Neural cell (in vitro differentiated cells): ENCODE data around the gene TYMP. TPM values are rescaled to one million over a fixed set of nuclear protein-coding genes. Genes with fewer than 3 reads are reported as not detected.
A peak's percentile ranks its signal among the peaks of the same experiment; 100 is the strongest.

ENCODE experiments used
- H2AFZ ChIP-seq: fragments of 200-600, 300-800 bp; sonication (generic), shearing (Covaris generic); 2 replicates; pipeline ENCODE4 v1.6.0; 2014; ENCODE audit warnings: low read depth, mild to moderate bottlenecking, antibody characterized with exemption, low read length, moderate library complexity
- H3F3A ChIP-seq: fragments of 200-600 bp; shearing (Covaris generic); 2 replicates; pipeline ENCODE4 v1.6.1; 2016; ENCODE audit warnings: mild to moderate bottlenecking, moderate library complexity, mixed read lengths, antibody characterized with exemption, low read length; ENCODE audit not compliant: insufficient read depth, poor library complexity, severe bottlenecking
- H3K27ac ChIP-seq: fragments of 200-600, 300-800 bp; sonication (generic), shearing (Covaris generic); 2 replicates; pipeline ENCODE4 v1.5.1; 2014; ENCODE audit warnings: mild to moderate bottlenecking, low read length, moderate library complexity
- H3K27me3 ChIP-seq: fragments of 300-800, 200-600 bp; sonication (generic), shearing (Covaris generic); 2 replicates; pipeline ENCODE4 v1.6.0; 2014; ENCODE audit warnings: mild to moderate bottlenecking, low read depth, low read length, moderate library complexity; ENCODE audit not compliant: insufficient read depth
- H3K36me3 ChIP-seq: fragments of 300-800, 200-600 bp; sonication (generic), shearing (Covaris generic); 2 replicates; pipeline ENCODE4 v1.5.1; 2014; ENCODE audit warnings: mild to moderate bottlenecking, antibody characterized with exemption, low read length, moderate library complexity; ENCODE audit not compliant: insufficient read depth
- H3K4me2 ChIP-seq: fragments of 300-800, 200-600 bp; sonication (generic), shearing (Covaris generic); 2 replicates; pipeline ENCODE4 v1.6.0; 2014; ENCODE audit warnings: mild to moderate bottlenecking, low read length
- H3K4me3 ChIP-seq: fragments of 300-800, 200-600 bp; sonication (generic), shearing (Covaris generic); 2 replicates; pipeline ENCODE4 v1.5.1; 2014; ENCODE audit warnings: mild to moderate bottlenecking, low read length, moderate library complexity
- H3K79me2 ChIP-seq: fragments of 200-600 bp; shearing (Covaris generic); replicated peaks from 2 replicates; pipeline ENCODE4 v1.6.0; 2014; ENCODE audit warnings: mild to moderate bottlenecking, low read length, moderate library complexity; ENCODE audit not compliant: insufficient read depth
- H3K9ac ChIP-seq: fragments of 300-800, 200-600 bp; sonication (generic), shearing (Covaris generic); 2 replicates; pipeline ENCODE4 v1.6.1; 2016; ENCODE audit warnings: mild to moderate bottlenecking, low read length, mixed read lengths
- H3K9me2 ChIP-seq: fragments of 200-600 bp; shearing (Covaris generic); 2 replicates; pipeline ENCODE4 v1.6.1; 2016; ENCODE audit warnings: mild to moderate bottlenecking, low read length, mixed read lengths; ENCODE audit not compliant: insufficient read depth
- H3K9me3 ChIP-seq: fragments of 200-600, 300-800 bp; sonication (generic), shearing (Covaris generic); 2 replicates; pipeline ENCODE4 v1.6.1; 2016; ENCODE audit warnings: mild to moderate bottlenecking, mixed run types, low read length, moderate library complexity, mixed read lengths
- H4K20me1 ChIP-seq: fragments of 200-600 bp; shearing (Covaris generic); 2 replicates; pipeline ENCODE4 v1.6.1; 2016; ENCODE audit warnings: mild to moderate bottlenecking, mixed run types; ENCODE audit not compliant: insufficient read depth
- CTCF ChIP-seq: fragments of 450-650 bp; IDR thresholded peaks from 2 replicates; pipeline ENCODE4 v1.5.1; 2014; ENCODE audit warnings: antibody characterized with exemption, mild to moderate bottlenecking, moderate library complexity; ENCODE audit not compliant: poor library complexity, severe bottlenecking
- EP300 ChIP-seq: fragments of 450-650 bp; conservative IDR thresholded peaks from 2 replicates; pipeline ENCODE4 v1.6.1; 2014; ENCODE audit warnings: antibody characterized with exemption, mild to moderate bottlenecking, moderate library complexity; ENCODE audit not compliant: poor library complexity, severe bottlenecking
- EZH2 ChIP-seq: fragments of 200-600, 300-800 bp; shearing (Covaris generic), sonication (generic); IDR thresholded peaks from 2 replicates; pipeline ENCODE4 v1.6.1; 2014; ENCODE audit warnings: antibody characterized with exemption, low read length, borderline replicate concordance, mild to moderate bottlenecking; ENCODE audit not compliant: insufficient read depth, poor library complexity, severe bottlenecking
- MXI1 ChIP-seq: fragments of 450-650 bp; conservative IDR thresholded peaks from 2 replicates; pipeline ENCODE4 v1.6.1; 2014; ENCODE audit warnings: antibody characterized with exemption, mild to moderate bottlenecking; ENCODE audit not compliant: poor library complexity, severe bottlenecking
- POLR2AphosphoS5 ChIP-seq: IDR thresholded peaks from 2 replicates; pipeline ENCODE4 v1.6.1; 2012
- RAD21 ChIP-seq: fragments of 450-650 bp; conservative IDR thresholded peaks from 2 replicates; pipeline ENCODE4 v1.6.1; 2014; ENCODE audit warnings: antibody characterized with exemption, mild to moderate bottlenecking, moderate library complexity
- REST ChIP-seq: IDR thresholded peaks from 2 replicates; pipeline ENCODE4 v1.6.1; 2012; ENCODE audit warnings: borderline replicate concordance
- SMC3 ChIP-seq: fragments of 450-650 bp; conservative IDR thresholded peaks from 2 replicates; pipeline ENCODE4 v1.6.1; 2014; ENCODE audit warnings: antibody characterized with exemption, mild to moderate bottlenecking, moderate library complexity; ENCODE audit not compliant: poor library complexity
- TAF1 ChIP-seq: IDR thresholded peaks from 2 replicates; pipeline ENCODE4 v1.6.1; 2012; ENCODE audit warnings: low read depth
- polyA plus RNA-seq: library from polyadenylated mRNA; depleted of rRNA; stranded (reverse); fragments of >200 nt; gene quantifications from 2 replicates; pipeline ENCODE4 v1.2.3, GENCODE V29; 2014

TYMP gene
- polyA plus RNA-seq, 1 donor from 2014 or later, result 0.87 TPM

GRCh38 chr22:50507421-50507990 is 22.3 kb downstream of the TYMP start, which contains the start of gene LMF2:
Gene LMF2, minus strand, starts transcription at chr22:50507702. Its CDS starts 27 bp downstream, at chr22:50507675.
- no peaks in the 10 kb centered on the region for H3K36me3 ChIP-seq
- peak within 1 kb of the TSS; percentile 86 for H3K9ac ChIP-seq
- peaks cover 34% of the 10 kb centered on the region for H3K79me2 ChIP-seq
- H3K9me2 ChIP-seq, result no peaks in the 10 kb centered on the region
- H3K4me3 ChIP-seq, result peak within 1 kb of the TSS; percentile 94
- H2AFZ ChIP-seq, result peak within 1 kb of the TSS; percentile 27
- no peaks in the 10 kb centered on the region for H3K27me3 ChIP-seq
- no peaks in the 10 kb centered on the region for H3F3A ChIP-seq
- TF ChIP-seq POLR2AphosphoS5 (peak; percentile 76), REST (no peak), RAD21 (peak; percentile 45), EP300 (no peak), SMC3 (peak; percentile 46), MXI1 (peak; percentile 77), EZH2 (no peak), TAF1 (peak; percentile 51), CTCF (no peak)
- H3K27ac ChIP-seq, result peak within 1 kb of the TSS; percentile 81
- no peaks in the 10 kb centered on the region for H4K20me1 ChIP-seq
- peak within 1 kb of the TSS; percentile 97 for H3K4me2 ChIP-seq
- H3K9me3 ChIP-seq, result no peaks in the 10 kb centered on the region

GRCh38 chr22:50506611-50507420 is 23.0 kb downstream of the TYMP start:
- peak overlapping the region; percentile 73 for H3K4me2 ChIP-seq
- TF ChIP-seq TAF1 (no peak), REST (no peak), MXI1 (no peak), EZH2 (no peak), POLR2AphosphoS5 (no peak), RAD21 (no peak), SMC3 (no peak), EP300 (no peak)
- no peaks in the 10 kb centered on the region for H3F3A ChIP-seq
- peak overlapping the region; percentile 65 for H3K27ac ChIP-seq
- no peaks in the 10 kb centered on the region for H3K9me2 ChIP-seq
- peak overlapping the region; percentile 86 for H3K9ac ChIP-seq
- H3K27me3 ChIP-seq, result no peaks in the 10 kb centered on the region
- H3K9me3 ChIP-seq, result no peaks in the 10 kb centered on the region
- peaks cover 30% of the 10 kb centered on the region for H3K79me2 ChIP-seq
- H3K4me3 ChIP-seq, result peak overlapping the region; percentile 94
- H2AFZ ChIP-seq, result peak overlapping the region; percentile 27
- H4K20me1 ChIP-seq, result no peaks in the 10 kb centered on the region
- H3K36me3 ChIP-seq, result no peaks in the 10 kb centered on the region
